HEK293 (cell line): ENCODE results near the gene LGALS13.
A peak's percentile ranks its signal among the peaks of the same experiment; 100 is the strongest.

ENCODE experiments used
- CTCF ChIA-PET: fragments of 350-600 bp; formaldehyde crosslinking; extraction: SDS; loops from one replicate; lab custom pipeline; 2021; ENCODE audit warnings: antibody characterized with exemption; lab: Yijun Ruan, JAX
- POLR2A ChIA-PET: fragments of 300-600 bp; formaldehyde crosslinking; extraction: SDS; loops from one replicate; lab custom pipeline; 2020; ENCODE audit warnings: antibody characterized with exemption, inconsistent platforms; lab: Yijun Ruan, JAX
- H3K27ac ChIP-seq: fragments of 200-500 bp; sonication (Bioruptor generic); 2 replicates; pipeline ENCODE4 v1.5.1; 2014; ENCODE audit warnings: low read depth, low read length, control low read depth, inconsistent platforms; ENCODE audit errors: extremely low read depth
- H3K36me3 ChIP-seq, 2 experiments: fragments of 200-500 bp in 1 of 2; sonication (Bioruptor generic) in 1 of 2; 1 replicate in 1 of 2; 2 replicates in 1 of 2; pipeline ENCODE4 v1.5.1; 2014 to 2017; ENCODE audit warnings: inconsistent platforms in 2 of 2, low read length in 2 of 2; ENCODE audit not compliant: control insufficient read depth in 2 of 2, insufficient read depth in 1 of 2
- H3K4me1 ChIP-seq: fragments of 200-500 bp; sonication (Bioruptor generic); 2 replicates; pipeline ENCODE4 v1.5.1; 2014; ENCODE audit warnings: mild to moderate bottlenecking, low read length, inconsistent platforms; ENCODE audit not compliant: control insufficient read depth, insufficient read depth
- H3K4me3 ChIP-seq: 2 replicates; pipeline ENCODE4 v1.5.1; 2011; ENCODE audit warnings: low read depth, mild to moderate bottlenecking, control low read depth, low read length, moderate library complexity
- H3K9me3 ChIP-seq: fragments of 200-500 bp; sonication (Bioruptor generic); 2 replicates; pipeline ENCODE4 v1.5.1; 2014; ENCODE audit warnings: low read depth, low read length, inconsistent platforms; ENCODE audit not compliant: control insufficient read depth, insufficient read depth
- BCL11B ChIP-seq: fragments of 450-650 bp; formaldehyde crosslinking; IDR thresholded peaks from 2 replicates; pipeline ENCODE4 v1.5.1; 2016; ENCODE audit warnings: low read depth, missing biosample characterization, missing genetic modification characterization
- CTCF ChIP-seq: fragments of 450-650 bp; formaldehyde crosslinking; IDR thresholded peaks from 2 replicates; pipeline ENCODE4 v1.5.1; 2016; ENCODE audit warnings: missing biosample characterization, missing genetic modification characterization
- EGR2 ChIP-seq: fragments of 450-650 bp; formaldehyde crosslinking; IDR thresholded peaks from 2 replicates; pipeline ENCODE4 v1.5.1; 2016; ENCODE audit warnings: low read depth, missing biosample characterization, missing genetic modification characterization
- KLF16 ChIP-seq: fragments of 450-650 bp; formaldehyde crosslinking; IDR thresholded peaks from 2 replicates; pipeline ENCODE4 v1.5.1; 2017; ENCODE audit warnings: missing biosample characterization, missing genetic modification characterization
- MZF1 ChIP-seq: fragments of 450-650 bp; formaldehyde crosslinking; IDR thresholded peaks from 2 replicates; pipeline ENCODE4 v1.5.1; 2017; ENCODE audit warnings: missing biosample characterization, missing genetic modification characterization, borderline replicate concordance
- PRDM4 ChIP-seq: fragments of 450-650 bp; formaldehyde crosslinking; IDR thresholded peaks from 2 replicates; pipeline ENCODE4 v1.5.1; 2017; ENCODE audit warnings: missing biosample characterization, missing genetic modification characterization
- RBAK ChIP-seq: fragments of 450-650 bp; formaldehyde crosslinking; IDR thresholded peaks from 2 replicates; pipeline ENCODE4 v1.5.1; 2016; ENCODE audit warnings: missing biosample characterization, missing genetic modification characterization
- TSHZ1 ChIP-seq: fragments of 450-650 bp; formaldehyde crosslinking; IDR thresholded peaks from 2 replicates; pipeline ENCODE4 v1.5.1; 2016; ENCODE audit warnings: missing biosample characterization, missing genetic modification characterization, borderline replicate concordance
- ZBTB6 ChIP-seq: fragments of 450-650 bp; formaldehyde crosslinking; IDR thresholded peaks from 2 replicates; pipeline ENCODE4 v1.5.1; 2017; ENCODE audit warnings: missing biosample characterization, missing genetic modification characterization
- ZFHX2 ChIP-seq: fragments of 450-650 bp; formaldehyde crosslinking; conservative IDR thresholded peaks from 2 replicates; pipeline ENCODE4 v1.5.1; 2016; ENCODE audit warnings: missing biosample characterization, missing genetic modification characterization
- ZFP41 ChIP-seq: fragments of 450-650 bp; formaldehyde crosslinking; IDR thresholded peaks from 2 replicates; pipeline ENCODE4 v1.5.1; 2016; ENCODE audit warnings: missing biosample characterization, missing genetic modification characterization, borderline replicate concordance
- ZFP69B ChIP-seq: fragments of 450-650 bp; formaldehyde crosslinking; IDR thresholded peaks from 2 replicates; pipeline ENCODE4 v1.5.1; 2016; ENCODE audit warnings: missing biosample characterization, missing genetic modification characterization
- ZNF155 ChIP-seq: fragments of 450-650 bp; formaldehyde crosslinking; IDR thresholded peaks from 2 replicates; pipeline ENCODE4 v1.5.1; 2016; ENCODE audit warnings: missing biosample characterization, missing genetic modification characterization
- ZNF221 ChIP-seq: fragments of 450-650 bp; formaldehyde crosslinking; IDR thresholded peaks from 2 replicates; pipeline ENCODE4 v1.5.1; 2017; ENCODE audit warnings: missing biosample characterization, missing genetic modification characterization, borderline replicate concordance
- ZNF26 ChIP-seq: fragments of 450-650 bp; formaldehyde crosslinking; IDR thresholded peaks from 2 replicates; pipeline ENCODE4 v1.5.1; 2016; ENCODE audit warnings: missing biosample characterization, missing genetic modification characterization
- ZNF292 ChIP-seq: fragments of 450-650 bp; formaldehyde crosslinking; IDR thresholded peaks from 2 replicates; pipeline ENCODE4 v1.5.1; 2016; ENCODE audit warnings: low read depth, missing biosample characterization, missing genetic modification characterization, borderline replicate concordance
- ZNF37A ChIP-seq: fragments of 450-650 bp; IDR thresholded peaks from 2 replicates; pipeline ENCODE4 v1.5.1; 2018; ENCODE audit warnings: missing biosample characterization, missing genetic modification characterization
- ZNF530 ChIP-seq: fragments of 450-650 bp; formaldehyde crosslinking; IDR thresholded peaks from 2 replicates; pipeline ENCODE4 v1.5.1; 2016; ENCODE audit warnings: low read depth, missing biosample characterization, missing genetic modification characterization
- ZNF548 ChIP-seq: fragments of 450-650 bp; formaldehyde crosslinking; IDR thresholded peaks from 2 replicates; pipeline ENCODE4 v1.5.1; 2016; ENCODE audit warnings: missing biosample characterization, missing genetic modification characterization
- ZNF555 ChIP-seq: fragments of 450-650 bp; formaldehyde crosslinking; conservative IDR thresholded peaks from 2 replicates; pipeline ENCODE4 v1.5.1; 2017; ENCODE audit warnings: missing biosample characterization, mild to moderate bottlenecking, missing genetic modification characterization, inconsistent platforms
- ZNF561 ChIP-seq: fragments of 450-650 bp; IDR thresholded peaks from 2 replicates; pipeline ENCODE4 v1.5.1; 2018; ENCODE audit warnings: missing biosample characterization, missing genetic modification characterization, borderline replicate concordance
- ZNF624 ChIP-seq: fragments of 450-650 bp; formaldehyde crosslinking; IDR thresholded peaks from 2 replicates; pipeline ENCODE4 v1.5.1; 2017; ENCODE audit warnings: missing biosample characterization, missing genetic modification characterization
- ZNF791 ChIP-seq: fragments of 450-650 bp; formaldehyde crosslinking; IDR thresholded peaks from 2 replicates; pipeline ENCODE4 v1.5.1; 2016; ENCODE audit warnings: missing biosample characterization, missing genetic modification characterization

LGALS13 gene

GRCh38 chr19:39555883-39556282, 46.4 kb upstream of the LGALS13 start:
- Histone ChIP-seq H3K9me3 (peaks cover 2% of the 10 kb centered on the region; the same call in 1 of the 2 replicates), H3K4me3 (no peak overlapping the region), H3K4me1 (peaks cover 19% of the 10 kb centered on the region), H3K36me3 (no peaks in the 10 kb centered on the region; a peak in 1 of 3 replicates)
- ChIA-PET POLR2A (no interaction called here), CTCF (interaction anchor here (0.6 to 0.7 kb wide), 3 partner anchors 15 to 213 kb away, joined by 3 read pairs; no protein-coding TSS in a partner anchor)
- TF ChIP-seq BCL11B = no peak
- TF ChIP-seq, all 188 proteins: peak for 0
- H3K27ac ChIP-seq = no peak overlapping the region

GRCh38 chr19:39557811-39558623, 44.3 kb upstream of the LGALS13 start:
- Histone ChIP-seq H3K9me3 (peaks cover 2% of the 10 kb centered on the region; the same call in 1 of the 2 replicates), H3K4me3 (no peak overlapping the region), H3K4me1 (peaks cover 31% of the 10 kb centered on the region), H3K36me3 (no peaks in the 10 kb centered on the region), H3K27ac (no peak overlapping the region)
- ChIA-PET POLR2A (no interaction called here), CTCF (interaction anchor here (0.5 to 1.2 kb wide), 5 partner anchors 10 to 1108 kb away, joined by 3 read pairs; no protein-coding TSS in a partner anchor)
- TF ChIP-seq ZNF555 (tag by site-specific recombination) (no peak), PRDM4 (tag by site-specific recombination) (0 out of 2 replicates have a peak, but pooled peaks have one; percentile 33), ZNF548 (tag by site-specific recombination) (no peak), ZNF530 (tag by site-specific recombination) (no peak), ZNF561 (no peak), RBAK (tag by site-specific recombination) (no peak), ZFP41 (tag by site-specific recombination) (no peak), ZNF791 (tag by site-specific recombination) (no peak), ZNF624 (tag by site-specific recombination) (peak; percentile 32; the same call in 1 of the 2 replicates), BCL11B (no peak), CTCF (tag by site-specific recombination) (no peak), ZFHX2 (tag by site-specific recombination) (no peak), TSHZ1 (tag by site-specific recombination) (peak; percentile 91), ZNF37A (tag by site-specific recombination) (no peak), EGR2 (tag by site-specific recombination) (no peak), ZNF221 (no peak), ZBTB6 (tag by site-specific recombination) (no peak), KLF16 (no peak), ZNF26 (tag by site-specific recombination) (no peak), ZNF155 (tag by site-specific recombination) (no peak), ZFP69B (peak; percentile 29; the same call in 1 of the 2 replicates), MZF1 (tag by site-specific recombination) (peak; percentile 35), ZNF292 (no peak)
